SK-N-SH treated with all-trans-retinoic acid at 6 μM for 48 hours (cell line): ENCODE measurements around the gene TCF12.

ENCODE experiments used
- ATAC-seq: fragments of 200-7000 bp; cut with Tn5 transposase; 3 replicates; pipeline ENCODE4 v1.9.1; 2020; ENCODE audit warnings: mild to moderate bottlenecking, moderate library complexity
- ARNTL ChIP-seq: fragments of 450-650 bp; formaldehyde crosslinking; IDR thresholded peaks from 2 replicates; pipeline ENCODE4 v1.5.0; 2020; ENCODE audit warnings: low read depth, mild to moderate bottlenecking, moderate library complexity, borderline replicate concordance
- BACH2 ChIP-seq: fragments of 250-450 bp; sonication (Bioruptor Pico); IDR thresholded peaks from 2 replicates; pipeline ENCODE4 v1.9.0; 2021; ENCODE audit warnings: mild to moderate bottlenecking, borderline replicate concordance
- CREB5 ChIP-seq: fragments of 250-450 bp; sonication (Bioruptor Pico); IDR thresholded peaks from 2 replicates; pipeline ENCODE4 v1.5.1; 2020; ENCODE audit warnings: low read depth, mild to moderate bottlenecking, moderate library complexity
- CSDC2 ChIP-seq: fragments of 250-450 bp; sonication (Bioruptor Pico); IDR thresholded peaks from 2 replicates; pipeline ENCODE4 v1.5.0; 2020; ENCODE audit warnings: mild to moderate bottlenecking, moderate library complexity
- CSRNP3 ChIP-seq: fragments of 250-450 bp; sonication (Bioruptor Pico); IDR thresholded peaks from 2 replicates; pipeline ENCODE4 v1.5.1; 2021; ENCODE audit warnings: mild to moderate bottlenecking, moderate library complexity
- ESRRG ChIP-seq: fragments of 250-450 bp; sonication (Bioruptor Pico); IDR thresholded peaks from 2 replicates; pipeline ENCODE4 v1.6.1; 2021; ENCODE audit warnings: mild to moderate bottlenecking
- GLIS3 ChIP-seq: fragments of 250-450 bp; sonication (Bioruptor Pico); IDR thresholded peaks from 2 replicates; pipeline ENCODE4 v1.5.0; 2020; ENCODE audit warnings: mild to moderate bottlenecking, moderate library complexity
- ISL1 ChIP-seq: fragments of 250-450 bp; sonication (Bioruptor Pico); IDR thresholded peaks from 2 replicates; pipeline ENCODE4 v2.1.2; 2022; ENCODE audit warnings: mild to moderate bottlenecking, moderate library complexity
- OSR1 ChIP-seq: fragments of 250-450 bp; sonication (Bioruptor Pico); IDR thresholded peaks from 2 replicates; pipeline ENCODE4 v1.8.0; 2022; ENCODE audit warnings: moderate library complexity, mild to moderate bottlenecking, inconsistent platforms
- PATZ1 ChIP-seq: fragments of 250-450 bp; sonication (Bioruptor Pico); IDR thresholded peaks from 2 replicates; pipeline ENCODE4 v1.8.0; 2020; ENCODE audit warnings: mild to moderate bottlenecking, moderate library complexity, borderline replicate concordance
- RARB ChIP-seq: fragments of 250-450 bp; sonication (Bioruptor Pico); IDR thresholded peaks from 2 replicates; pipeline ENCODE4 v1.8.0; 2021; ENCODE audit warnings: mild to moderate bottlenecking, moderate library complexity
- SNAI2 ChIP-seq: fragments of 250-450 bp; sonication (Bioruptor Pico); IDR thresholded peaks from 2 replicates; pipeline ENCODE4 v1.5.0; 2020; ENCODE audit warnings: mild to moderate bottlenecking, moderate library complexity
- TCF4 ChIP-seq: fragments of 250-450 bp; sonication (Bioruptor Pico); IDR thresholded peaks from 2 replicates; pipeline ENCODE4 v1.8.0; 2021; ENCODE audit warnings: mild to moderate bottlenecking, moderate library complexity, borderline replicate concordance
- TOX ChIP-seq: fragments of 250-450 bp; sonication (Bioruptor Pico); IDR thresholded peaks from 2 replicates; pipeline ENCODE4 v1.8.0; 2021; ENCODE audit warnings: mild to moderate bottlenecking, moderate library complexity, borderline replicate concordance
- TSHZ2 ChIP-seq: fragments of 250-450 bp; sonication (Bioruptor Pico); IDR thresholded peaks from 2 replicates; pipeline ENCODE4 v1.5.0; 2020; ENCODE audit warnings: mild to moderate bottlenecking, moderate library complexity
- ZC3H10 ChIP-seq: fragments of 250-450 bp; sonication (Bioruptor Pico); IDR thresholded peaks from 2 replicates; pipeline ENCODE4 v1.5.1; 2021; ENCODE audit warnings: mild to moderate bottlenecking, moderate library complexity
- ZFP3 ChIP-seq: fragments of 250-450 bp; sonication (Bioruptor Pico); IDR thresholded peaks from 2 replicates; pipeline ENCODE4 v1.5.0; 2020; ENCODE audit warnings: mild to moderate bottlenecking, moderate library complexity
- ZFP30 ChIP-seq: fragments of 450-650 bp; formaldehyde crosslinking; IDR thresholded peaks from 2 replicates; pipeline ENCODE4 v1.5.0; 2022; ENCODE audit warnings: mild to moderate bottlenecking, moderate library complexity
- ZNF565 ChIP-seq: fragments of 450-650 bp; formaldehyde crosslinking; conservative IDR thresholded peaks from 2 replicates; pipeline ENCODE4 v1.5.0; 2020; ENCODE audit warnings: low read depth, mild to moderate bottlenecking, moderate library complexity
- ZNF70 ChIP-seq: fragments of 450-650 bp; formaldehyde crosslinking; IDR thresholded peaks from 2 replicates; pipeline ENCODE4 v1.5.0; 2020; ENCODE audit warnings: mild to moderate bottlenecking, moderate library complexity
- ZNF8 ChIP-seq: fragments of 450-650 bp; formaldehyde crosslinking; IDR thresholded peaks from 2 replicates; pipeline ENCODE4 v1.5.0; 2020; ENCODE audit warnings: mild to moderate bottlenecking, moderate library complexity

Gene TCF12

GRCh38 chr15:57111002-57111401 is 192.6 kb downstream of the TCF12 start:
- ATAC-seq = peak; percentile 29; the same call in 1 of the 3 replicates
- TF ChIP-seq TOX = no peak
- TF ChIP-seq ESRRG (CRISPR knock-in tag) = no peak
- no peak for TF ChIP-seq ZFP30 (CRISPR knock-in tag)
- TF ChIP-seq RARB (CRISPR knock-in tag) = no peak
- TF ChIP-seq OSR1 (CRISPR knock-in tag) = no peak
- TF ChIP-seq CREB5 (CRISPR knock-in tag) = no peak
- TF ChIP-seq ZNF8 (CRISPR knock-in tag) = no peak

GRCh38 chr15:57112178-57112577 is 193.7 kb downstream of the TCF12 start:
- TF ChIP-seq OSR1 (CRISPR knock-in tag) (no peak), CREB5 (CRISPR knock-in tag) (no peak), ZNF565 (no peak), PATZ1 (CRISPR knock-in tag) (no peak), GLIS3 (CRISPR knock-in tag) (no peak), BACH2 (CRISPR knock-in tag) (no peak), TSHZ2 (CRISPR knock-in tag) (no peak), ZC3H10 (CRISPR knock-in tag) (no peak), CSRNP3 (CRISPR knock-in tag) (no peak), RARB (CRISPR knock-in tag) (no peak), ISL1 (CRISPR knock-in tag) (no peak), ZNF8 (CRISPR knock-in tag) (no peak), ZFP30 (CRISPR knock-in tag) (no peak), ZFP3 (no peak), CSDC2 (no peak), SNAI2 (CRISPR knock-in tag) (no peak), TCF4 (no peak), ESRRG (CRISPR knock-in tag) (no peak), ARNTL (CRISPR knock-in tag) (no peak), ZNF70 (CRISPR knock-in tag) (no peak)
- peak; percentile 85 for ATAC-seq

- peak; percentile 10; the same call in 1 of the 3 replicates for ATAC-seq
- TF ChIP-seq OSR1 (CRISPR knock-in tag) (no peak), ZNF565 (no peak), ZNF8 (CRISPR knock-in tag) (no peak)
- TF ChIP-seq, all 23 proteins: peak for 0
Observed at GRCh38 chr15:57114070-57114469, 195.6 kb downstream of the TCF12 start.
